Nephron progenitor cell (in vitro differentiated cells): ENCODE measurements around the gene RGS5.

Source experiments
- DNase-seq: peaks from one replicate; pipeline ENCODE4 v3.0.0; 2021
- H3K27ac Mint-ChIP-seq: 2 replicates; pipeline ENCODE4 v1.8.0; 2021; ENCODE audit warnings: mild to moderate bottlenecking, moderate library complexity, mixed read lengths
- H3K27me3 Mint-ChIP-seq: 2 replicates; pipeline ENCODE4 v1.8.0; 2021; ENCODE audit warnings: mild to moderate bottlenecking, low read depth, mixed read lengths; ENCODE audit not compliant: poor library complexity
- H3K36me3 Mint-ChIP-seq: 2 replicates; pipeline ENCODE4 v1.8.0; 2021; ENCODE audit warnings: low read depth, mixed read lengths
- H3K4me1 Mint-ChIP-seq: 2 replicates; pipeline ENCODE4 v1.8.0; 2021; ENCODE audit warnings: mixed read lengths
- H3K4me3 Mint-ChIP-seq: 2 replicates; pipeline ENCODE4 v1.8.0; 2021; ENCODE audit warnings: mild to moderate bottlenecking, moderate library complexity, mixed read lengths
- H3K9me3 Mint-ChIP-seq: 2 replicates; pipeline ENCODE4 v1.8.0; 2021; ENCODE audit warnings: mild to moderate bottlenecking, moderate library complexity, mixed read lengths
- TF ChIP-seq, protein P1 (sequence below): fragments of 200-600 bp; sonication (generic); IDR thresholded peaks from 2 replicates; pipeline ENCODE4 v1.5.0; 2021; ENCODE audit warnings: antibody characterized with exemption

RGS5 gene

DNA sequence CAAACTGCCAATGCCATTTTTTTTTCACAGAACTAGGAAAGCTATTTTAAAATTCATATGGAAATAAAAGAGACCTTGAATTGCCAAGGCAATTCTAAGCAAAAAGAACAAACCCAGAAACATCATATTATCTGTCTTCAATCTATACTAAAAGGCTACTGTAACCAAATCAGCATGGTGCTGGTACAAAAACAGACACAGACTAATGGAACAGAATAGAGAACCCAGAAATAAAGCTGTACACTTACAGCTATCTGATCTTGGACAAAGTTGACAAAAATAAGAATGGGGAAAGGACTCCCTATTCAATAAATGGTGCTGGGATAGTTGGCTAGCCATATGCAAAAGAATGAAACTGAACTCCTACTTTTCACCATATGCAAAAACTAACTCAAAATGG lies 83.0 kb downstream of the RGS5 start:
- no peak for DNase-seq
- peaks cover 10% of the 10 kb centered on the region for H3K27me3 Mint-ChIP-seq
- TF ChIP-seq, protein P1, sequence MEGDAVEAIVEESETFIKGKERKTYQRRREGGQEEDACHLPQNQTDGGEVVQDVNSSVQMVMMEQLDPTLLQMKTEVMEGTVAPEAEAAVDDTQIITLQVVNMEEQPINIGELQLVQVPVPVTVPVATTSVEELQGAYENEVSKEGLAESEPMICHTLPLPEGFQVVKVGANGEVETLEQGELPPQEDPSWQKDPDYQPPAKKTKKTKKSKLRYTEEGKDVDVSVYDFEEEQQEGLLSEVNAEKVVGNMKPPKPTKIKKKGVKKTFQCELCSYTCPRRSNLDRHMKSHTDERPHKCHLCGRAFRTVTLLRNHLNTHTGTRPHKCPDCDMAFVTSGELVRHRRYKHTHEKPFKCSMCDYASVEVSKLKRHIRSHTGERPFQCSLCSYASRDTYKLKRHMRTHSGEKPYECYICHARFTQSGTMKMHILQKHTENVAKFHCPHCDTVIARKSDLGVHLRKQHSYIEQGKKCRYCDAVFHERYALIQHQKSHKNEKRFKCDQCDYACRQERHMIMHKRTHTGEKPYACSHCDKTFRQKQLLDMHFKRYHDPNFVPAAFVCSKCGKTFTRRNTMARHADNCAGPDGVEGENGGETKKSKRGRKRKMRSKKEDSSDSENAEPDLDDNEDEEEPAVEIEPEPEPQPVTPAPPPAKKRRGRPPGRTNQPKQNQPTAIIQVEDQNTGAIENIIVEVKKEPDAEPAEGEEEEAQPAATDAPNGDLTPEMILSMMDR: no peak
- no peaks in the 10 kb centered on the region for H3K9me3 Mint-ChIP-seq
- no peak overlapping the region for H3K4me3 Mint-ChIP-seq
- no peaks in the 10 kb centered on the region for H3K4me1 Mint-ChIP-seq
- H3K27ac Mint-ChIP-seq: no peak overlapping the region
- no peaks in the 10 kb centered on the region for H3K36me3 Mint-ChIP-seq

DNA sequence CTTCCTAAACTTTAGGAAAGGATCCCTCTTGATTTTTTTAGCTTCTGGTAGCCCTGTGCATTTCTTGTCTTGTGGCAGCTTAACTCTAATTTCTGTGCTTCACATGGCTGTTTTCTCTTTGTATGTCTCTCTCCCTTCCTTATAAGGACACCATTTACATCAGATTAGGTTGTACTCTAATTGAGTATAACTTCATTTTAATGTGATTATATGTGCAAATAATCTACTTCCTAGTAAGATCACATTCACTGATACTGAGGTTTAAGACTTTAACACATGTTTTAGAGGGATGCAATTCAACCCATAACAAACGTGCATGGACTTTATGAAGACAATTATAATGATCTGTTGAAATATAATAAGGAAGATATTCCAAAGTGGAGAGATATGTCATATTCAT lies 86.8 kb downstream of the RGS5 start:
- H3K27ac Mint-ChIP-seq: no peak overlapping the region
- no peaks in the 10 kb centered on the region for H3K36me3 Mint-ChIP-seq
- H3K27me3 Mint-ChIP-seq: peaks cover 10% of the 10 kb centered on the region
- TF ChIP-seq, protein P1: no peak
- H3K4me3 Mint-ChIP-seq: no peak overlapping the region
- H3K4me1 Mint-ChIP-seq: no peaks in the 10 kb centered on the region
- no peaks in the 10 kb centered on the region for H3K9me3 Mint-ChIP-seq
- DNase-seq: no peak

DNA sequence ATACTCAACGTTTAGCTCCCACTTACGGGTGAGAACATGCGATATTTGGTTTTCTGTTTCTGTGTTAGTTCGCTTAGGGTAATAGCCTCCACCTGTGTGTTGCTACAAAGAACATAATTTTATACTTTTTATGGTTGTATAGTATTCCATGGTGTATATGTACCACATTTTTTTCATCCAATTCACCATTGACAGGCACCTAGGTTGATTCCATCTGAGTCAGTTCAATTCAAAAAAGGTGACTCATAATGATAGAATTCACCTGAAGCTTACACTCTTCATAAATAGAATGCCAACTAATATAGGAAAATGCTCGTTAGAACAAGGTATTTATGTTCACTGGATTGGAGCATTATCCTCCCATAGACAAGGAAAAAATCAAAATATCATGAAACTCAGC lies 95.1 kb downstream of the RGS5 start:
- Mint-ChIP-seq H3K27ac (no peak overlapping the region), H3K4me1 (no peaks in the 10 kb centered on the region), H3K36me3 (no peaks in the 10 kb centered on the region), H3K4me3 (no peak overlapping the region), H3K27me3 (peaks cover 7% of the 10 kb centered on the region), H3K9me3 (peaks cover 6% of the 10 kb centered on the region)
- TF ChIP-seq, protein P1: no peak
- DNase-seq: no peak

- peaks cover 6% of the 10 kb centered on the region for H3K9me3 Mint-ChIP-seq
- H3K27ac Mint-ChIP-seq: no peak overlapping the region
- TF ChIP-seq, protein P1: no peak
- no peak overlapping the region for H3K4me3 Mint-ChIP-seq
- no peak for DNase-seq
- H3K36me3 Mint-ChIP-seq: no peaks in the 10 kb centered on the region
- H3K4me1 Mint-ChIP-seq: no peaks in the 10 kb centered on the region
- peaks cover 7% of the 10 kb centered on the region for H3K27me3 Mint-ChIP-seq
Measured at GRCh38 chr1:163106364-163106987, 96.2 kb downstream of the RGS5 start.

DNA sequence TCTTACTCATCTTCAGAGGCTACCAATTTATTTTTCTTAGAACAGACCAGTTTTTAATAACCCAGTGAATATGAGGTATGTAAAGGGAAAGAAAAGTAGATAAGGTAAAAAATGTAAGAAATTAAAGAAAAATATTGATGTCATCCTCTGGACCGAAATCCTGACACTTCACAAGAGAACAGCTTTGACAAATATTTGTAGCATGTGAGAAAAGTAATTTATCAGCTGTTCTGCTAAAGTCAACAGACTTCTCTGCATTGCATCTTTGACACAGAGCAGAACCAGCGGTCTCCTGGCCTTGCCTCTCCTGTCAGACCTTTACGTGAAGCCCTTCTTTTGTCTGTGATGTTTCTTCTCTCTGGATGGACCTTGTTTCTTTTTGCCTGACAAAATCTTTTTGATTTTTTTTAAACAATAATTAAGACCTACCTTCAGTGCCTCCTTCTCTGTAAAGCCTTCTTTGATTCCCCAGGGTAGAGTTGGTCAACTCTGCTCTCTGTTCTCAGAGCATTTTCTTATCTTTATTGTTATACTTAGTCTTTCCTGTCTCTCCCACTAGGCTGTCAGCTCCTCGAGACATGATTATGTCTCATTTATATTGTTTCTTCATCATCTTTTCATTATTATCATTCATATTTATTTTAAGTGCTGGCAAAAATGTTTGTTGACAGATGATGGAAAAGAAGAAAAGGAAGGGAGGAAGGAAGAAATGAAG lies 98.2 kb downstream of the RGS5 start:
- TF ChIP-seq, protein P1: no peak
- no peak overlapping the region for H3K27ac Mint-ChIP-seq

GRCh38 chr1:163102590-163102989 lies 100.1 kb downstream of the RGS5 start:
- TF ChIP-seq, protein P1: no peak
- no peaks in the 10 kb centered on the region for H3K36me3 Mint-ChIP-seq
- peaks cover 7% of the 10 kb centered on the region for H3K27me3 Mint-ChIP-seq
- no peak overlapping the region for H3K27ac Mint-ChIP-seq
- no peaks in the 10 kb centered on the region for H3K4me1 Mint-ChIP-seq
- H3K4me3 Mint-ChIP-seq: no peak overlapping the region
- no peak for DNase-seq
- H3K9me3 Mint-ChIP-seq: no peaks in the 10 kb centered on the region

More for the DNA sequence above, 98.2 kb downstream of the RGS5 start:
- Mint-ChIP-seq H3K27me3 (peaks cover 7% of the 10 kb centered on the region), H3K36me3 (no peaks in the 10 kb centered on the region), H3K9me3 (no peaks in the 10 kb centered on the region), H3K4me1 (no peaks in the 10 kb centered on the region), H3K4me3 (no peak overlapping the region)
- DNase-seq: no peak
